SKM-1 (cell line): Measurements from ENCODE around the gene APC2.

Experiments used
- DNase-seq: peaks from one replicate; lab custom pipeline; 2025; ENCODE audit not compliant: unreplicated experiment; lab: John Stamatoyannopoulos, UW

The APC2 gene, protein sequence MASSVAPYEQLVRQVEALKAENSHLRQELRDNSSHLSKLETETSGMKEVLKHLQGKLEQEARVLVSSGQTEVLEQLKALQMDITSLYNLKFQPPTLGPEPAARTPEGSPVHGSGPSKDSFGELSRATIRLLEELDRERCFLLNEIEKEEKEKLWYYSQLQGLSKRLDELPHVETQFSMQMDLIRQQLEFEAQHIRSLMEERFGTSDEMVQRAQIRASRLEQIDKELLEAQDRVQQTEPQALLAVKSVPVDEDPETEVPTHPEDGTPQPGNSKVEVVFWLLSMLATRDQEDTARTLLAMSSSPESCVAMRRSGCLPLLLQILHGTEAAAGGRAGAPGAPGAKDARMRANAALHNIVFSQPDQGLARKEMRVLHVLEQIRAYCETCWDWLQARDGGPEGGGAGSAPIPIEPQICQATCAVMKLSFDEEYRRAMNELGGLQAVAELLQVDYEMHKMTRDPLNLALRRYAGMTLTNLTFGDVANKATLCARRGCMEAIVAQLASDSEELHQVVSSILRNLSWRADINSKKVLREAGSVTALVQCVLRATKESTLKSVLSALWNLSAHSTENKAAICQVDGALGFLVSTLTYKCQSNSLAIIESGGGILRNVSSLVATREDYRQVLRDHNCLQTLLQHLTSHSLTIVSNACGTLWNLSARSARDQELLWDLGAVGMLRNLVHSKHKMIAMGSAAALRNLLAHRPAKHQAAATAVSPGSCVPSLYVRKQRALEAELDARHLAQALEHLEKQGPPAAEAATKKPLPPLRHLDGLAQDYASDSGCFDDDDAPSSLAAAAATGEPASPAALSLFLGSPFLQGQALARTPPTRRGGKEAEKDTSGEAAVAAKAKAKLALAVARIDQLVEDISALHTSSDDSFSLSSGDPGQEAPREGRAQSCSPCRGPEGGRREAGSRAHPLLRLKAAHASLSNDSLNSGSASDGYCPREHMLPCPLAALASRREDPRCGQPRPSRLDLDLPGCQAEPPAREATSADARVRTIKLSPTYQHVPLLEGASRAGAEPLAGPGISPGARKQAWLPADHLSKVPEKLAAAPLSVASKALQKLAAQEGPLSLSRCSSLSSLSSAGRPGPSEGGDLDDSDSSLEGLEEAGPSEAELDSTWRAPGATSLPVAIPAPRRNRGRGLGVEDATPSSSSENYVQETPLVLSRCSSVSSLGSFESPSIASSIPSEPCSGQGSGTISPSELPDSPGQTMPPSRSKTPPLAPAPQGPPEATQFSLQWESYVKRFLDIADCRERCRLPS (N-terminal part only)

DNA sequence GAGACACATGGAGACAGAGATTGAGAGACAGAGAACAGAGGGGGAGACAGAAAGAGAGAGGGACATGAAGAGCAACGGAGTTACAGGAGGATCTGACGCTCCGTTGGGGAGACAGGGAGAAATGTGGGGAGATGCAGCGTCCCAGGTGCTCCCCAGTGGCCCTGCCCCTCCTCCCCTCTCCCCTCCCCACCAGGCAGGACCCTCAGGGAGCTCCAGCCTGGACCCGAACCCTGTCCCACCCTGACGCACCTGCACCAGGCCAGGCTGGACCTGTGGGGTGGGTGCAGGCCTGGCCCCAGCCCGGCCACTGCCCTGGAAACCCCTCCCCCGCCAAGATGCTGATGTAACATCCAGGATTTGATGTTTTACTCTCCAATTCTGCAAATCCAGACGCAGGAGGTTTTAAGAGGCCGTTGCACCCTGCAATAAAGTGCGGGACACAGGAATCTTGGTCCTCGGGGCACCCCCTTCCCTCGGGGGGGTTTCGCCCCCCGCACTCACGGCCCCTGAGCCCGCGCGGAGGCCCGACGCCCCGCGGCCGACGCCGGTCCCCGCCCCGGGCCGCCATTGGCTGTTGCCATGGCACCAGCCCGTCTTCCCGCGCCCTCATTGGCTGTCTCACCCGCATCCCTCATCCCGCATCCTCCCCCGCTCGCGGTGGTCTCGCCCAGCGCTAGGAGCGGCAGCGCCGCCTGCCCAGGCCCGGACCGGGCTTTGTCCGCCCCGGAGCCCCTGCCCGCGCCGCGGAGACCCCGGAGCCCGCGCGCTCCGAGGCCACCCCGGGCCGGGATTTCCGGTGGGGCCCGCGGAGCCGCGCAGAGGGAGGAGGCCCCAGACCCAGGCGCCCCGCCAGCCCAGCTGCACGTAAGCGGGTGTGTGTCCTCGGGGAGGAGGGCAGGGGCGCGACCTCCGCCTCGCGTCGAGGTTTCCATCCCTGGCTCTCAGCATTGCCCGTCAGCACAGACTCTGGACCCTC lies at the start of gene APC2:
Gene APC2 (plus strand): TSS at position 655 of the 976 bp plus-strand sequence. CDS start 2,881 bp downstream, outside the sequence.
- DNase-seq: no peak

GRCh38 chr19:1400281-1401137 lies 49.4 kb upstream of the APC2 start:
- DNase-seq: no peak

DNA sequence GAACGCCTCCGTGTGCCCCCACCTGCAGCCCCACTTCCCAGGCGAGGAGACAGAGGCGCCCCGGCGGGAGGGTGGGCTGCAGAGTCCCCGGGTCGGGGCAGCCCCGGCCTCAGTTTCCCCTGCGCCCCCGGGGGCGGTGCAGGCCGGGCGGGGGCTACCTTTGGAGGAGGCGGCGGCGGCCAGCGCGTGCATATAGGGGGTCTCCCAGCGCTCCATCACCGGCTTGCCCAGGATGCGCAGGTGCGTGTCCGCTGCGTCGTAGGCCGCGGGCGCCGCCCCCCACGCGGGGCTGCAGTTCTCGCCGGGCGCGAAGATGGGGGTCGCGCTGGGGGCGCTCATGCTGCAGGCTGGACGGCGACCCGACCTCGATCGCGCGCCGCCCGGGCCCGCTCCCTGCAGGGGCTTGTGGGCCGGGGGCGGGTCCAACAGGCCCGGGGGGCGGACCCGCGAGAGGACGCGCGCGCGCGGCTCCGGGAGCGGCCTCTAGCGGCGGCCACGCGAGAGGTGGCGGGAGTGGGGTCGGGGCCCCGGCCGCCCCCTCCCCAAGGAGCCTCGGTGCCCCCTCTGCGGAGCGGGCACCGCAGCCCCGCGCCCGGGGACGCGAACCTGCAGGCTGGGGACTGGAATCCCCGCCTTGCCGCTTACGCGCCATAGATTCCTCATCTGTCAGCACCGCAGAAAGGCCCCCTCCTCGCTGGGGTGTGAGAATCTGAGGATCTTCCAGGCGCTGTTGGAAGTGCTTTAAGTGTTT lies 48.6 kb upstream of the APC2 start, which contains the start of gene GAMT:
Gene GAMT (minus strand): TSS at position 405 of the 751 bp plus-strand sequence. CDS start 66 bp downstream, at position 339.
- no peak for DNase-seq

- DNase-seq: no peak
These were observed 48.1 kb upstream of the APC2 start for GRCh38 chr19:1401889-1402217.

DNA sequence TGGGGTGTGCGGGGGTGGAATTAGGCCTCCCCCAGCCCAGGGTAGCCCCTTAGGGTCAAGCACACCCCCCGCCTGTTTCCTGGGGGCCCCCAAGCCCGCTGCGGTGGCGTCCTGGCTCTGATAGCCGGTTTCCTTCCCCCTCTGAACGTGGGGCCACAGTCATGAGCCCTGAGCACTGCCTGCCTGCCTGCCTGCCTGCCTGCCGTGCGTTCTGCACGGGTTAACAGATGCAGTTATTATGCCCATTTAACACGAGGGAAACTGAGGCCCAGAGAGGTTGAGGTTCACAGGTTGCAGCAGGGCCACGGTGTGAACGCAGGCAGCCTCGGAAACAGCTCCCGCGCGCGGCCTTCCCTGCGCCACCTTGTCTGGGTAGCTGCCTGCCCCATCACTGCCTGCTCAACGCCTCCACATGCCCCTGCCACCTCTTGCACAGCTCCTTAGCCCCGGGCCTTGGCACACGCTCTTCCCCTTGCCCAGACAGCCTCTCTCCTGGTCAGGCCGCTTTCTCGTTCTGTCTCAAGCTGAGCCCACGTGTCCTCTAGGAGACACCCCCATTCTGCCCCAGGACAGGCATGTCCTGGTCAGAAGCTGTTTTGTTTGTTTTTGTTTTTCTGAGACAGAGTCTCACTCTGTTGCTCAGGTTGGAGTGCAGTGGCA lies 47.4 kb upstream of the APC2 start:
- no peak for DNase-seq

DNA sequence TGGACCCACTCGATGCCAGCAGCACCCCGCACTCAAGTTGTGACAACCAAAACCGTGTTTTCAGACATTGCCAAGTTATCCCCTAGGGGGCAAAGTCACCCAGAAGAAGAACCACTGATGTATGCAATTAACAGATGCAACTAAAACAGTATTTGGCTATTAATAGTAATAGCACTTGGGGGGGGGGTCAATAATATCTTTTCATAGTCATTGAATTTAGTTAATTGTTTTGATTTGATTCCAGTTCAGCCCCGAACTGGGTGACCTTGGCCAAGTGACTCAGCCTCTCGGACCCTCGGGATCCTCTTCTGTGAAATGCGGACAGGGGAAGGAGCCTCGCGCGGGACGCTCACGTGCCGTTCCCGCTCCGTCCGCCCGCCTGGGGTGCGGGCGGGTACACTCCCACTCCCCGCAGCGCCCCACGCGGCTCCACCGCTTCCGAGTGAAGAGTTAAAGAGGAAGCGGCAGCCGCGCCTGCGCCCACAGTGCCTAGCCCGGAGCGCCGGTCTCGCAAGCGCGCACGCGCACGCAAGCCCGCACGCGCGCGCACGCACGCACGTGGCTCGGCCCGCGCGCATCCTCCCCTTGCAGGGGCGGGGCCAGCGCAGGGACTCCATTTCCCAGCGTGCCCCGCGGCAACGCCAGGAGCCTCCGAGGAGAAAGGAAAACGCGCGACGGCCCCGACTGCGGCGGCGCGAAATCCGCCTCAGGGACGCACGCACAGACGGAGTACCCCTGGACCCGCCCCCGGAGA lies 43.0 kb upstream of the APC2 start:
- peak; percentile 88 for DNase-seq

DNA sequence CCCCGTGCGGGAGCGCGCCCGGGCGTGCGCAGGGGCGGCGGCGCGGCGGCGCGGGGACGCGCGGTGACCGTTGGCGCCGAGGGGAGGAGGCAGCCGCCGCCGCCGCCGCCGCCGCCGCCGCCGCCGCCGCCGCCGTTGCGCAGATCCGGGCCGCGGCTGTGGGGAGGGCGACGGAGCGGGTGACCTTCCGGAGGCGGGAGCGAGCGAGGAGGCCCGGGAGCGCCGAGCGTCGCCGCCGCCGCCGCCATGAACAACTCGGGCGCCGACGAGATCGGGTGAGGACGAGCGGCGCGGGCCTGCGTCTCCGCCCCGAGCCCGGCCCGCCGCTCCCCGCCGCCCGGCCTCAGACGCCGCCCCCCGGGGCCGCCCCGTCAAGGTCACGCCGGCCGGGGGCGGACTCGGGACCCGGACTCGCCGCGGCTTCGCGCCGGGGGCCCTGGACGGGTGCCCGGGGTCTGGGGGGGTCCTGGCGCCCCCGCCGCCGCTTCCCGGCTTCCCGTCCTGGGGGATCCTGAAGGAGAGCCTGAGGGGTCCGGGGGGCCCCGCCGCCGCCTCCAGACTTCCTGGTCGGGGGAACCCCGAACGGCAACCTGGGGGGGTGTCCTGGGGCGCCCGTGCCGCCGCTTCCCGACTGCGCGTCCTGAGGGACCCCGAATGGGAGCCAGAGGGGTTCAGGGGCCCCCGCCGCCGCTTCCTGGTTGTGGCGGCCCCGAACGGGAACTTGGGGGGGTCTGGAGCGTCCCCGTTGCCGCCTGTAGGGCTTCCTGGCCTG lies 42.2 kb upstream of the APC2 start, which contains the start of gene DAZAP1:
Gene DAZAP1 (plus strand): TSS at position 59 of the 772 bp plus-strand sequence. CDS start 188 bp downstream, at position 247.
- no peak for DNase-seq

GRCh38 chr19:1408300-1409203 lies 41.4 kb upstream of the APC2 start:
- DNase-seq: no peak

GRCh38 chr19:1409204-1410005 lies 40.5 kb upstream of the APC2 start:
- DNase-seq: no peak

DNA sequence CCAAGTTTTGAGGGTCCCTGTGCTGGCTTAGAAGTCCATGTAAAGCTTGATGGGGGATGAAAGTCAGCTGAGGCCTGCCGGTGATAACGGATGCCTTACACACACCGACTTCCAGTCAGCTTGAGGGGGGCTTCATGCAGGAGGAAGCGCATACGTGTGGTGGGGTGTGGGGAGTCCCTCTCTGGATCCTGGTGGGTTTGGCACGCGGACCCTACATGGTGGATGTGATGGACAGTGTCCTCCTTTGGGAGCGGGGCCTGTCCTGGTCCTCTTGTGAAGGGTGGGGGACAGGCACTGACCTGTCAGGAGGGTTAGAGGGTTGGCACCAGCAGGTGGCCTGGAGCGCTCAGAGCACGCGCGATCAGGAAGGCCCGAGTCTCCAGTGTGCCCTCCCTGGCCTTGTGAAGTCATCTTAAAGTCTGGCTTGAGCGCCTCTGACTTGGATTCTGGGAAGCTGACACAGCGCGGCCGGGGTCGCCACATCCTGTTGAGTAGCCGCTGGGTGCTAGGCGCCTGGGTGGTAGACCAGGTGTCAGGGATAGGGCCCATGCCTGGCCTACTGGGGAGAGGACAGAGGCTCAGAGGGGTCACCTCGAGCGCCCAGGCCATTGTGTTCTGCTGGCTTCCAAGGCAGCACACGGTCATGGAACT lies 39.7 kb upstream of the APC2 start:
- DNase-seq: no peak

- DNase-seq: no peak
These were observed 39.1 kb upstream of the APC2 start for GRCh38 chr19:1410789-1411188.

DNA sequence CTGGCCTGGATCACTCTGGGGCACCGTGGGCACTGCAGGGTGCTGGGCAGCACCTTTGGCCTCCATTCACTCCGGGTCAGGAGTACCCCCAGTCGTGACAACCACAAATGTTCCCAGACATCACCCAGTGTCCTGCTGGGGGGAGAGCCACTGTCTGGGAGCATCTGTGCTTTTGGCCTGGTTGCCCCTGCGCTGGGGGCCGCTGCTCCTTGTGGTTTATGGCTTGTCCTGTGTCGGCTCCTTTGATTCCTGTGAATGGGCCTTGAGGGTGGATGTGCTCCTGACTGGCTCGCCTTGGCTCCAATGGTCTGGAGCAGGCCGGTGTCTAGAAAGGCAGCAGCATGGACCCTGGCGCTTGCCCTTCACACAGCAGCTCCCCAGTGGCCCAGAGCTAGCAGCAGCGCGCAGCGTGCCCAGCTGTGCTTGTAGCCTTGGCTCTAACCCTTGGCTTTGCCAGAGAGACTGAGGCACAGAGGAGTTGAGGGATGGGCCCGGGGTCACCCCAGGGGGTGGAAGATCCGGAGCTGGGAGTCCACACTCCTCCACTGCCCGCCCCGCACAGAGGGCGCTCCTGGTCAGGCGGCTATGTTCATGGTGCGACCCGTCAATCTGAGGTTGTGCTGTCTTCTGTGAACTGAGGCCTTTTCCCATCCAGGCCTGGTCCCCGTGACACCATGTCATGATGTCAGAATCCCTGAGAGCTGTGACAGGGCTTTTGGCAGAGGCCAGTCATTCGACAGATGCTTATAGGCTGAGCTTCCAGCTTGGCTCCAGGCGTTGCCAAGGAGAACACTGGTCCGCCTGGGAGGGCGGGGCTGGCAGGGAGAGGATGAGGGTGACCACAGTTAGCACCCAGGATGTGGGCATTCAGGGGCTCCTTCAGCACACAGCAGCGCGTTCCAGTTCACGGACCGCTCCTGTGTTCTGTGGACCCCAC lies 38.4 kb upstream of the APC2 start:
- DNase-seq: no peak
